Astrocyte (in vitro differentiated cells and primary cell): ENCODE data around the gene NECTIN1. TPM values are rescaled to one million over a fixed set of nuclear protein-coding genes. Genes with fewer than 3 reads are reported as not detected.

Source experiments
- DNase-seq: peaks from one replicate; pipeline ENCODE4 v3.0.0-alpha.2; 2010; ENCODE audit warnings: low read depth
- FAIRE-seq: peaks from 2 replicates; lab custom pipeline; 2011; peaks lifted over from hg19 to GRCh38; lab: Jason Lieb, UNC
- H2AFZ ChIP-seq: 2 replicates; pipeline ENCODE4 v1.6.0; 2012; ENCODE audit warnings: low read depth, low read length, inconsistent platforms
- H3K27ac ChIP-seq: 2 replicates; pipeline ENCODE4 v1.5.1; 2011; ENCODE audit warnings: low read depth, low read length, inconsistent platforms
- H3K27me3 ChIP-seq: 2 replicates; pipeline ENCODE4 v1.6.0; 2011; ENCODE audit warnings: low read length, inconsistent platforms; ENCODE audit not compliant: insufficient read depth
- H3K36me3 ChIP-seq: 2 replicates; pipeline ENCODE4 v1.5.1; 2011; ENCODE audit warnings: low read length, inconsistent platforms; ENCODE audit not compliant: insufficient read depth
- H3K4me1 ChIP-seq: 2 replicates; pipeline ENCODE4 v1.5.1; 2011; ENCODE audit warnings: low read length, inconsistent platforms; ENCODE audit not compliant: insufficient read depth
- H3K4me2 ChIP-seq: 2 replicates; pipeline ENCODE4 v1.6.0; 2012; ENCODE audit warnings: low read length, inconsistent platforms
- H3K4me3 ChIP-seq: 2 replicates; pipeline ENCODE4 v1.5.1; 2011; ENCODE audit warnings: low read depth, mild to moderate bottlenecking, low read length, inconsistent platforms; ENCODE audit not compliant: insufficient read depth
- H3K79me2 ChIP-seq: 2 replicates; pipeline ENCODE4 v1.6.0; 2012; ENCODE audit warnings: mild to moderate bottlenecking, low read length, inconsistent platforms; ENCODE audit not compliant: insufficient read depth
- H3K9ac ChIP-seq: 2 replicates; pipeline ENCODE4 v1.6.0; 2012; ENCODE audit warnings: mild to moderate bottlenecking, low read length, inconsistent platforms
- H3K9me3 ChIP-seq: 2 replicates; pipeline ENCODE4 v1.5.1; 2012; ENCODE audit warnings: low read depth, mild to moderate bottlenecking, low read length, inconsistent platforms; ENCODE audit not compliant: insufficient read depth
- H4K20me1 ChIP-seq: 2 replicates; pipeline ENCODE4 v1.6.0; 2012; ENCODE audit warnings: low read length, inconsistent platforms; ENCODE audit not compliant: insufficient read depth
- H3K27ac Mint-ChIP-seq: one replicate; pipeline ENCODE4 v1.8.0; 2021; ENCODE audit warnings: mild to moderate bottlenecking, mixed read lengths; ENCODE audit not compliant: unreplicated experiment
- H3K27me3 Mint-ChIP-seq: one replicate; pipeline ENCODE4 v1.8.0; 2021; ENCODE audit warnings: low read depth, mixed read lengths; ENCODE audit not compliant: unreplicated experiment
- H3K36me3 Mint-ChIP-seq: one replicate; pipeline ENCODE4 v1.8.0; 2021; ENCODE audit warnings: low read depth, mixed read lengths; ENCODE audit not compliant: unreplicated experiment
- H3K4me1 Mint-ChIP-seq: one replicate; pipeline ENCODE4 v1.8.0; 2021; ENCODE audit warnings: low read depth, mixed read lengths; ENCODE audit not compliant: unreplicated experiment
- H3K4me3 Mint-ChIP-seq: one replicate; pipeline ENCODE4 v1.8.0; 2021; ENCODE audit warnings: mild to moderate bottlenecking, moderate library complexity, mixed read lengths; ENCODE audit not compliant: unreplicated experiment
- H3K9me3 Mint-ChIP-seq: one replicate; pipeline ENCODE4 v1.8.0; 2021; ENCODE audit warnings: mild to moderate bottlenecking, mixed read lengths; ENCODE audit not compliant: unreplicated experiment
- EZH2 ChIP-seq: IDR thresholded peaks from 2 replicates; pipeline ENCODE4 v1.6.1; 2012; ENCODE audit warnings: mild to moderate bottlenecking, low read length, inconsistent platforms; ENCODE audit not compliant: insufficient read depth
- total RNA-seq: library from RNA; stranded (reverse); gene quantifications from 2 replicates; pipeline ENCODE4 v1.2.1, GENCODE V29; 2021
- TF ChIP-seq, protein P1 (sequence below): IDR thresholded peaks from 2 replicates; pipeline ENCODE4 v1.5.1; 2011; ENCODE audit warnings: low read depth, mild to moderate bottlenecking, inconsistent platforms, low read length, moderate library complexity; ENCODE audit not compliant: insufficient read depth

The NECTIN1 gene
- total RNA-seq, 1 donor from 2014 or later, result 17.7 TPM

GRCh38 chr11:119743006-119743405 lies 14.0 kb upstream of the NECTIN1 start:
- no peak overlapping the region for H3K9ac ChIP-seq
- H3K9me3 Mint-ChIP-seq, result peaks cover 3% of the 10 kb centered on the region
- no peak for DNase-seq
- H3K36me3 Mint-ChIP-seq, result peaks cover 4% of the 10 kb centered on the region
- no peak overlapping the region for H3K27ac ChIP-seq
- FAIRE-seq, result no peak
- H3K4me3 Mint-ChIP-seq, result no peak overlapping the region
- no peak overlapping the region for H3K27ac Mint-ChIP-seq
- no peak for TF ChIP-seq EZH2
- TF ChIP-seq, protein P1, sequence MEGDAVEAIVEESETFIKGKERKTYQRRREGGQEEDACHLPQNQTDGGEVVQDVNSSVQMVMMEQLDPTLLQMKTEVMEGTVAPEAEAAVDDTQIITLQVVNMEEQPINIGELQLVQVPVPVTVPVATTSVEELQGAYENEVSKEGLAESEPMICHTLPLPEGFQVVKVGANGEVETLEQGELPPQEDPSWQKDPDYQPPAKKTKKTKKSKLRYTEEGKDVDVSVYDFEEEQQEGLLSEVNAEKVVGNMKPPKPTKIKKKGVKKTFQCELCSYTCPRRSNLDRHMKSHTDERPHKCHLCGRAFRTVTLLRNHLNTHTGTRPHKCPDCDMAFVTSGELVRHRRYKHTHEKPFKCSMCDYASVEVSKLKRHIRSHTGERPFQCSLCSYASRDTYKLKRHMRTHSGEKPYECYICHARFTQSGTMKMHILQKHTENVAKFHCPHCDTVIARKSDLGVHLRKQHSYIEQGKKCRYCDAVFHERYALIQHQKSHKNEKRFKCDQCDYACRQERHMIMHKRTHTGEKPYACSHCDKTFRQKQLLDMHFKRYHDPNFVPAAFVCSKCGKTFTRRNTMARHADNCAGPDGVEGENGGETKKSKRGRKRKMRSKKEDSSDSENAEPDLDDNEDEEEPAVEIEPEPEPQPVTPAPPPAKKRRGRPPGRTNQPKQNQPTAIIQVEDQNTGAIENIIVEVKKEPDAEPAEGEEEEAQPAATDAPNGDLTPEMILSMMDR, result no peak
- no peaks in the 10 kb centered on the region for H3K79me2 ChIP-seq
- no peak overlapping the region for H3K4me3 ChIP-seq
- H3K9me3 ChIP-seq, result peaks cover 3% of the 10 kb centered on the region
- H4K20me1 ChIP-seq, result no peaks in the 10 kb centered on the region
- H3K27me3 Mint-ChIP-seq, result peaks cover 85% of the 10 kb centered on the region
- H3K27me3 ChIP-seq, result peaks cover 22% of the 10 kb centered on the region
- H3K4me1 Mint-ChIP-seq, result peaks cover 3% of the 10 kb centered on the region
- H3K4me1 ChIP-seq, result peaks cover 15% of the 10 kb centered on the region
- H2AFZ ChIP-seq, result no peak overlapping the region
- peak overlapping the region; percentile 82 for H3K4me2 ChIP-seq
- no peaks in the 10 kb centered on the region for H3K36me3 ChIP-seq

GRCh38 chr11:119742263-119742861 lies 13.4 kb upstream of the NECTIN1 start:
- Histone ChIP-seq H3K36me3 (no peaks in the 10 kb centered on the region), H3K27ac (no peak overlapping the region), H3K4me3 (peak overlapping the region; percentile 7), H3K4me1 (peaks cover 15% of the 10 kb centered on the region), H3K9me3 (peaks cover 3% of the 10 kb centered on the region), H2AFZ (peak overlapping the region; percentile 72), H3K27me3 (peaks cover 22% of the 10 kb centered on the region), H3K79me2 (no peaks in the 10 kb centered on the region), H4K20me1 (no peaks in the 10 kb centered on the region), H3K9ac (no peak overlapping the region), H3K4me2 (peak overlapping the region; percentile 82)
- FAIRE-seq, result no peak
- Mint-ChIP-seq H3K36me3 (peaks cover 3% of the 10 kb centered on the region), H3K9me3 (peaks cover 3% of the 10 kb centered on the region), H3K27ac (no peak overlapping the region), H3K4me3 (peak overlapping the region; percentile 71), H3K4me1 (peaks cover 3% of the 10 kb centered on the region), H3K27me3 (peaks cover 86% of the 10 kb centered on the region)
- TF ChIP-seq, protein P1, result no peak
- TF ChIP-seq EZH2, result peak; percentile 39
- no peak for DNase-seq
